Right lobe of liver (tissue), 4 donors: ENCODE data around the gene CEP19.

Source experiments
- POLR2A ChIP-seq: fragments of 450-650 bp; IDR thresholded peaks from one replicate; pipeline ENCODE4 v1.6.1; 2017; ENCODE audit warnings: antibody characterized with exemption, mild to moderate bottlenecking
- TF ChIP-seq, protein P1 (sequence below), 4 donors: fragments of 200-600 bp in 3 of 4; fragments of 450-650 bp in 1 of 4; IDR thresholded peaks; one replicate each; pipeline versions ENCODE4 v1.5.1 to v1.8.0; 2016 to 2022; ENCODE audit warnings: antibody characterized with exemption in 4 of 4, mild to moderate bottlenecking in 2 of 4
- donor health status: DM: no; HTN: no; CAD: no.
- donor health status: DM: no; HTN: no; CAD: no.
- donor health status: DM: no; HTN: yes; CAD: no.

DNA sequence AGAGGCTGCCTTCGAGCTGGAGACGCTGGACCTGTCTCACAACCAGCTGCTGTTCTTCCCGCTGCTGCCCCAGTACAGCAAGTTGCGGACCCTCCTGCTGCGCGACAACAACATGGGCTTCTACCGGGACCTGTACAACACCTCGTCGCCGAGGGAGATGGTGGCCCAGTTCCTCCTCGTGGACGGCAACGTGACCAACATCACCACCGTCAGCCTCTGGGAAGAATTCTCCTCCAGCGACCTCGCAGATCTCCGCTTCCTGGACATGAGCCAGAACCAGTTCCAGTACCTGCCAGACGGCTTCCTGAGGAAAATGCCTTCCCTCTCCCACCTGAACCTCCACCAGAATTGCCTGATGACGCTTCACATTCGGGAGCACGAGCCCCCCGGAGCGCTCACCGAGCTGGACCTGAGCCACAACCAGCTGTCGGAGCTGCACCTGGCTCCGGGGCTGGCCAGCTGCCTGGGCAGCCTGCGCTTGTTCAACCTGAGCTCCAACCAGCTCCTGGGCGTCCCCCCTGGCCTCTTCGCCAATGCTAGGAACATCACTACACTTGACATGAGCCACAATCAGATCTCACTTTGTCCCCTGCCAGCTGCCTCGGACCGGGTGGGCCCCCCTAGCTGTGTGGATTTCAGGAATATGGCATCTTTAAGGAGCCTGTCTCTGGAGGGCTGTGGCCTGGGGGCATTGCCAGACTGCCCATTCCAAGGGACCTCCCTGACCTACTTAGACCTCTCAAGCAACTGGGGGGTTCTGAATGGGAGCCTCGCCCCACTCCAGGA is 51.5 kb downstream of the CEP19 start:
- no peak for TF ChIP-seq POLR2A
- TF ChIP-seq, protein P1, sequence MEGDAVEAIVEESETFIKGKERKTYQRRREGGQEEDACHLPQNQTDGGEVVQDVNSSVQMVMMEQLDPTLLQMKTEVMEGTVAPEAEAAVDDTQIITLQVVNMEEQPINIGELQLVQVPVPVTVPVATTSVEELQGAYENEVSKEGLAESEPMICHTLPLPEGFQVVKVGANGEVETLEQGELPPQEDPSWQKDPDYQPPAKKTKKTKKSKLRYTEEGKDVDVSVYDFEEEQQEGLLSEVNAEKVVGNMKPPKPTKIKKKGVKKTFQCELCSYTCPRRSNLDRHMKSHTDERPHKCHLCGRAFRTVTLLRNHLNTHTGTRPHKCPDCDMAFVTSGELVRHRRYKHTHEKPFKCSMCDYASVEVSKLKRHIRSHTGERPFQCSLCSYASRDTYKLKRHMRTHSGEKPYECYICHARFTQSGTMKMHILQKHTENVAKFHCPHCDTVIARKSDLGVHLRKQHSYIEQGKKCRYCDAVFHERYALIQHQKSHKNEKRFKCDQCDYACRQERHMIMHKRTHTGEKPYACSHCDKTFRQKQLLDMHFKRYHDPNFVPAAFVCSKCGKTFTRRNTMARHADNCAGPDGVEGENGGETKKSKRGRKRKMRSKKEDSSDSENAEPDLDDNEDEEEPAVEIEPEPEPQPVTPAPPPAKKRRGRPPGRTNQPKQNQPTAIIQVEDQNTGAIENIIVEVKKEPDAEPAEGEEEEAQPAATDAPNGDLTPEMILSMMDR (IDR thresholded peaks at IDR 0.05): no peak
